HEK293 (cell line): ENCODE measurements around the gene CARD10.
A peak's percentile ranks its signal among the peaks of the same experiment; 100 is the strongest.

Experiments
- CTCF ChIA-PET: fragments of 350-600 bp; formaldehyde crosslinking; extraction: SDS; loops from one replicate; lab custom pipeline; 2021; ENCODE audit warnings: antibody characterized with exemption; lab: Yijun Ruan, JAX
- POLR2A ChIA-PET: fragments of 300-600 bp; formaldehyde crosslinking; extraction: SDS; loops from one replicate; lab custom pipeline; 2020; ENCODE audit warnings: antibody characterized with exemption, inconsistent platforms; lab: Yijun Ruan, JAX
- H3K27ac ChIP-seq: fragments of 200-500 bp; sonication (Bioruptor generic); 2 replicates; pipeline ENCODE4 v1.5.1; 2014; ENCODE audit warnings: low read depth, low read length, control low read depth, inconsistent platforms; ENCODE audit errors: extremely low read depth
- H3K36me3 ChIP-seq, 2 experiments: fragments of 200-500 bp in 1 of 2; sonication (Bioruptor generic) in 1 of 2; 1 replicate in 1 of 2; 2 replicates in 1 of 2; pipeline ENCODE4 v1.5.1; 2014 to 2017; ENCODE audit warnings: inconsistent platforms in 2 of 2, low read length in 2 of 2; ENCODE audit not compliant: control insufficient read depth in 2 of 2, insufficient read depth in 1 of 2
- H3K4me1 ChIP-seq: fragments of 200-500 bp; sonication (Bioruptor generic); 2 replicates; pipeline ENCODE4 v1.5.1; 2014; ENCODE audit warnings: mild to moderate bottlenecking, low read length, inconsistent platforms; ENCODE audit not compliant: control insufficient read depth, insufficient read depth
- H3K4me3 ChIP-seq: 2 replicates; pipeline ENCODE4 v1.5.1; 2011; ENCODE audit warnings: low read depth, mild to moderate bottlenecking, control low read depth, low read length, moderate library complexity
- H3K9me3 ChIP-seq: fragments of 200-500 bp; sonication (Bioruptor generic); 2 replicates; pipeline ENCODE4 v1.5.1; 2014; ENCODE audit warnings: low read depth, low read length, inconsistent platforms; ENCODE audit not compliant: control insufficient read depth, insufficient read depth
- GLIS1 ChIP-seq: fragments of 450-650 bp; formaldehyde crosslinking; IDR thresholded peaks from 2 replicates; pipeline ENCODE4 v1.5.1; 2016; ENCODE audit warnings: missing biosample characterization, missing genetic modification characterization
- GLIS2 ChIP-seq: fragments of 450-650 bp; formaldehyde crosslinking; IDR thresholded peaks from 2 replicates; pipeline ENCODE4 v1.5.1; 2016; ENCODE audit warnings: missing biosample characterization, missing genetic modification characterization
- HOXA7 ChIP-seq: sonication (generic); formaldehyde crosslinking; IDR thresholded peaks from 2 replicates; pipeline ENCODE4 v1.8.1; 2022; ENCODE audit warnings: missing genetic modification reagents, borderline replicate concordance
- IKZF3 ChIP-seq: fragments of 450-650 bp; IDR thresholded peaks from 2 replicates; pipeline ENCODE4 v1.5.0; 2018; ENCODE audit warnings: missing biosample characterization, mild to moderate bottlenecking, missing genetic modification characterization, moderate library complexity
- KLF1 ChIP-seq: fragments of 450-650 bp; formaldehyde crosslinking; IDR thresholded peaks from 2 replicates; pipeline ENCODE4 v1.5.1; 2016; ENCODE audit warnings: missing biosample characterization, missing genetic modification characterization
- SP2 ChIP-seq: fragments of 450-650 bp; formaldehyde crosslinking; IDR thresholded peaks from 2 replicates; pipeline ENCODE4 v1.5.1; 2016; ENCODE audit warnings: missing biosample characterization, missing genetic modification characterization
- WT1 ChIP-seq: fragments of 450-650 bp; formaldehyde crosslinking; IDR thresholded peaks from 2 replicates; pipeline ENCODE4 v1.5.1; 2016; ENCODE audit warnings: missing biosample characterization, missing genetic modification characterization
- YY1 ChIP-seq: fragments of 450-650 bp; formaldehyde crosslinking; IDR thresholded peaks from 2 replicates; pipeline ENCODE4 v1.5.1; 2018; ENCODE audit warnings: missing biosample characterization, missing genetic modification characterization
- ZNF132 ChIP-seq: fragments of 450-650 bp; formaldehyde crosslinking; IDR thresholded peaks from 2 replicates; pipeline ENCODE4 v1.5.1; 2017; ENCODE audit warnings: missing biosample characterization, missing genetic modification characterization, borderline replicate concordance
- ZNF169 ChIP-seq: fragments of 450-650 bp; formaldehyde crosslinking; IDR thresholded peaks from 2 replicates; pipeline ENCODE4 v1.5.1; 2016; ENCODE audit warnings: missing biosample characterization, missing genetic modification characterization
- ZNF341 ChIP-seq: fragments of 450-650 bp; formaldehyde crosslinking; IDR thresholded peaks from 2 replicates; pipeline ENCODE4; 2016; ENCODE audit warnings: low read depth, missing biosample characterization, missing genetic modification characterization
- ZNF501 ChIP-seq: fragments of 450-650 bp; formaldehyde crosslinking; IDR thresholded peaks from 2 replicates; pipeline ENCODE4 v1.5.1; 2016; ENCODE audit warnings: missing biosample characterization, missing genetic modification characterization
- ZNF621 ChIP-seq: fragments of 450-650 bp; formaldehyde crosslinking; IDR thresholded peaks from 2 replicates; pipeline ENCODE4 v1.5.1; 2017; ENCODE audit warnings: missing biosample characterization, missing genetic modification characterization
- ZNF777 ChIP-seq: fragments of 450-650 bp; formaldehyde crosslinking; IDR thresholded peaks from 2 replicates; pipeline ENCODE4 v1.5.1; 2017; ENCODE audit warnings: missing biosample characterization, missing genetic modification characterization, borderline replicate concordance
- TF ChIP-seq, protein P1 (sequence below): fragments of 450-650 bp; formaldehyde crosslinking; IDR thresholded peaks from 2 replicates; pipeline ENCODE4 v1.5.1; 2016; ENCODE audit warnings: missing biosample characterization, missing genetic modification characterization
- TF ChIP-seq, protein P2 (sequence below): fragments of 450-650 bp; formaldehyde crosslinking; IDR thresholded peaks from 2 replicates; pipeline ENCODE4 v1.5.1; 2016; ENCODE audit warnings: missing biosample characterization, missing genetic modification characterization
- TF ChIP-seq, protein P3 (sequence below): fragments of 450-650 bp; formaldehyde crosslinking; IDR thresholded peaks from 2 replicates; pipeline ENCODE4 v1.5.1; 2016; ENCODE audit warnings: missing biosample characterization, missing genetic modification characterization, borderline replicate concordance
- TF ChIP-seq, protein P4 (sequence below): fragments of 450-650 bp; formaldehyde crosslinking; IDR thresholded peaks from 2 replicates; pipeline ENCODE4 v1.5.1; 2016; ENCODE audit warnings: missing biosample characterization, missing genetic modification characterization
- TF ChIP-seq, protein P5 (sequence below): fragments of 450-650 bp; formaldehyde crosslinking; IDR thresholded peaks from 2 replicates; pipeline ENCODE4 v1.5.1; 2016; ENCODE audit warnings: missing biosample characterization, missing genetic modification characterization

CARD10 gene

DNA sequence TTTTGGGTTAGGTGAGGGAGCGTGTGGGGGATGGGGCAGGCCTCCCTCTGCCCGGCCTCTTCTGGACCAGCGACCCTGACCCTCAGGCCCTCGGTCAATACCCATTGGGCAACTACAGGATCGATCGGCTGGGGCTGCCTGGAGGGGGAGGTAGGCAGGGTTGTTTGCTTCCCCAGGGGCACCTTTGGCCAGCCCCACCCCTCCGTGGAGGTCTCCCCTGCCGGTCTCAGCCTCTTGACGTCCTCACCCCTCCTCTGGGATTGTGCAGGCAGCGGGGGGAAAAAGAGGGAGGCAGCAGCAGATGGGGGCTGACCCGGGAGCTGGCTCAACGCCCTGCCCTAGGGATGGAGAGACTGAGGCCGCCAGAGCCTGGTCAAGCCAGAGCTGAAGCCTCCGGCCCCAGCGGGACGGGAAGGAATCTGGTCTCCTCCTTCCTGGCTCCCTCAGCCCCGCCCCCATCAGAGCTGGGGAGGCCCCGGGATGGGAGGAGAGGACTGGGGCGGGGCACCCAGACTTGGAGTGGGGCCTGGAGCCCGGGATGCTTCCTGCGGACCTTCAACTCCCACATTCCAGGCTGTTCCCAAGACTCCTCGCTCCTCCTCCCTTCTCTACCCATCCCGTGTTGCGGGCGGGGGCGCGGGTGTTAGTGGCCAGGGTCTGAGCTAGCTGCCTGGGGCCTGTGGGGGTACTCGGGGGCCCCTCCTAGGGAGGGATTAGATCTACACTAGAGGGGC lies 26.7 kb upstream of the CARD10 start:
- H3K27ac ChIP-seq: no peak overlapping the region

More for the DNA sequence above, 26.7 kb upstream of the CARD10 start:
- CTCF ChIA-PET: interaction anchor here (0.7 to 16.7 kb wide), 10 partner anchors 11 to 489 kb away, joined by 3 to 608 read pairs (median 5); partner anchors contain the start of gene LGALS2
- TF ChIP-seq ZNF169 (no peak), YY1 (tag by site-specific recombination) (no peak), SP2 (tag by site-specific recombination) (peak; percentile 47), KLF1 (tag by site-specific recombination) (peak; percentile 75), GLIS1 (peak; percentile 77), ZNF132 (tag by site-specific recombination) (no peak), ZNF777 (no peak), ZNF621 (tag by site-specific recombination) (no peak), WT1 (tag by site-specific recombination) (peak; percentile 70), GLIS2 (tag by site-specific recombination) (peak; percentile 24; the same call in 1 of the 2 replicates), ZNF501 (tag by site-specific recombination) (no peak), IKZF3 (tag by site-specific recombination) (peak; percentile 21; the same call in 1 of the 2 replicates), ZNF341 (peak; percentile 74), HOXA7 (CRISPR knock-in tag) (no peak)
- TF ChIP-seq, protein P1, sequence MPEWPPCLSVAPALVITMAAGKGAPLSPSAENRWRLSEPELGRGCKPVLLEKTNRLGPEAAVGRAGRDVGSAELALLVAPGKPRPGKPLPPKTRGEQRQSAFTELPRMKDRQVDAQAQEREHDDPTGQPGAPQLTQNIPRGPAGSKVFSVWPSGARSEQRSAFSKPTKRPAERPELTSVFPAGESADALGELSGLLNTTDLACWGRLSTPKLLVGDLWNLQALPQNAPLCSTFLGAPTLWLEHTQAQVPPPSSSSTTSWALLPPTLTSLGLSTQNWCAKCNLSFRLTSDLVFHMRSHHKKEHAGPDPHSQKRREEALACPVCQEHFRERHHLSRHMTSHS (tag by site-specific recombination): no peak
- TF ChIP-seq, protein P2, sequence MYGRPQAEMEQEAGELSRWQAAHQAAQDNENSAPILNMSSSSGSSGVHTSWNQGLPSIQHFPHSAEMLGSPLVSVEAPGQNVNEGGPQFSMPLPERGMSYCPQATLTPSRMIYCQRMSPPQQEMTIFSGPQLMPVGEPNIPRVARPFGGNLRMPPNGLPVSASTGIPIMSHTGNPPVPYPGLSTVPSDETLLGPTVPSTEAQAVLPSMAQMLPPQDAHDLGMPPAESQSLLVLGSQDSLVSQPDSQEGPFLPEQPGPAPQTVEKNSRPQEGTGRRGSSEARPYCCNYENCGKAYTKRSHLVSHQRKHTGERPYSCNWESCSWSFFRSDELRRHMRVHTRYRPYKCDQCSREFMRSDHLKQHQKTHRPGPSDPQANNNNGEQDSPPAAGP (tag by site-specific recombination): peak; percentile 10; the same call in 1 of the 2 replicates
- TF ChIP-seq, protein P3, sequence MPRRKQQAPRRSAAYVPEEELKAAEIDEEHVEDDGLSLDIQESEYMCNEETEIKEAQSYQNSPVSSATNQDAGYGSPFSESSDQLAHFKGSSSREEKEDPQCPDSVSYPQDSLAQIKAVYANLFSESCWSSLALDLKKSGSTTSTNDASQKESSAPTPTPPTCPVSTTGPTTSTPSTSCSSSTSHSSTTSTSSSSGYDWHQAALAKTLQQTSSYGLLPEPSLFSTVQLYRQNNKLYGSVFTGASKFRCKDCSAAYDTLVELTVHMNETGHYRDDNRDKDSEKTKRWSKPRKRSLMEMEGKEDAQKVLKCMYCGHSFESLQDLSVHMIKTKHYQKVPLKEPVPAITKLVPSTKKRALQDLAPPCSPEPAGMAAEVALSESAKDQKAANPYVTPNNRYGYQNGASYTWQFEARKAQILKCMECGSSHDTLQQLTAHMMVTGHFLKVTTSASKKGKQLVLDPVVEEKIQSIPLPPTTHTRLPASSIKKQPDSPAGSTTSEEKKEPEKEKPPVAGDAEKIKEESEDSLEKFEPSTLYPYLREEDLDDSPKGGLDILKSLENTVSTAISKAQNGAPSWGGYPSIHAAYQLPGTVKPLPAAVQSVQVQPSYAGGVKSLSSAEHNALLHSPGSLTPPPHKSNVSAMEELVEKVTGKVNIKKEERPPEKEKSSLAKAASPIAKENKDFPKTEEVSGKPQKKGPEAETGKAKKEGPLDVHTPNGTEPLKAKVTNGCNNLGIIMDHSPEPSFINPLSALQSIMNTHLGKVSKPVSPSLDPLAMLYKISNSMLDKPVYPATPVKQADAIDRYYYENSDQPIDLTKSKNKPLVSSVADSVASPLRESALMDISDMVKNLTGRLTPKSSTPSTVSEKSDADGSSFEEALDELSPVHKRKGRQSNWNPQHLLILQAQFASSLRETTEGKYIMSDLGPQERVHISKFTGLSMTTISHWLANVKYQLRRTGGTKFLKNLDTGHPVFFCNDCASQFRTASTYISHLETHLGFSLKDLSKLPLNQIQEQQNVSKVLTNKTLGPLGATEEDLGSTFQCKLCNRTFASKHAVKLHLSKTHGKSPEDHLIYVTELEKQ (tag by site-specific recombination): no peak
- TF ChIP-seq, protein P4, sequence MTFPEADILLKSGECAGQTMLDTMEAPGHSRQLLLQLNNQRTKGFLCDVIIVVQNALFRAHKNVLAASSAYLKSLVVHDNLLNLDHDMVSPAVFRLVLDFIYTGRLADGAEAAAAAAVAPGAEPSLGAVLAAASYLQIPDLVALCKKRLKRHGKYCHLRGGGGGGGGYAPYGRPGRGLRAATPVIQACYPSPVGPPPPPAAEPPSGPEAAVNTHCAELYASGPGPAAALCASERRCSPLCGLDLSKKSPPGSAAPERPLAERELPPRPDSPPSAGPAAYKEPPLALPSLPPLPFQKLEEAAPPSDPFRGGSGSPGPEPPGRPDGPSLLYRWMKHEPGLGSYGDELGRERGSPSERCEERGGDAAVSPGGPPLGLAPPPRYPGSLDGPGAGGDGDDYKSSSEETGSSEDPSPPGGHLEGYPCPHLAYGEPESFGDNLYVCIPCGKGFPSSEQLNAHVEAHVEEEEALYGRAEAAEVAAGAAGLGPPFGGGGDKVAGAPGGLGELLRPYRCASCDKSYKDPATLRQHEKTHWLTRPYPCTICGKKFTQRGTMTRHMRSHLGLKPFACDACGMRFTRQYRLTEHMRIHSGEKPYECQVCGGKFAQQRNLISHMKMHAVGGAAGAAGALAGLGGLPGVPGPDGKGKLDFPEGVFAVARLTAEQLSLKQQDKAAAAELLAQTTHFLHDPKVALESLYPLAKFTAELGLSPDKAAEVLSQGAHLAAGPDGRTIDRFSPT (tag by site-specific recombination): no peak
- TF ChIP-seq, protein P5, sequence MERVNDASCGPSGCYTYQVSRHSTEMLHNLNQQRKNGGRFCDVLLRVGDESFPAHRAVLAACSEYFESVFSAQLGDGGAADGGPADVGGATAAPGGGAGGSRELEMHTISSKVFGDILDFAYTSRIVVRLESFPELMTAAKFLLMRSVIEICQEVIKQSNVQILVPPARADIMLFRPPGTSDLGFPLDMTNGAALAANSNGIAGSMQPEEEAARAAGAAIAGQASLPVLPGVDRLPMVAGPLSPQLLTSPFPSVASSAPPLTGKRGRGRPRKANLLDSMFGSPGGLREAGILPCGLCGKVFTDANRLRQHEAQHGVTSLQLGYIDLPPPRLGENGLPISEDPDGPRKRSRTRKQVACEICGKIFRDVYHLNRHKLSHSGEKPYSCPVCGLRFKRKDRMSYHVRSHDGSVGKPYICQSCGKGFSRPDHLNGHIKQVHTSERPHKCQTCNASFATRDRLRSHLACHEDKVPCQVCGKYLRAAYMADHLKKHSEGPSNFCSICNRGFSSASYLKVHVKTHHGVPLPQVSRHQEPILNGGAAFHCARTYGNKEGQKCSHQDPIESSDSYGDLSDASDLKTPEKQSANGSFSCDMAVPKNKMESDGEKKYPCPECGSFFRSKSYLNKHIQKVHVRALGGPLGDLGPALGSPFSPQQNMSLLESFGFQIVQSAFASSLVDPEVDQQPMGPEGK (tag by site-specific recombination): no peak
- H3K4me1 ChIP-seq: peaks cover 6% of the 10 kb centered on the region
- POLR2A ChIA-PET: interaction anchor here (1.0 to 2.3 kb wide), 4 partner anchors 14 to 29 kb away, joined by 3 to 8 read pairs (median 7); partner anchors contain the start of gene CDC42EP1
- H3K4me3 ChIP-seq: no peak overlapping the region
- no peaks in the 10 kb centered on the region for H3K9me3 ChIP-seq
- H3K36me3 ChIP-seq: no peaks in the 10 kb centered on the region
